HepG2 (cell line): ENCODE measurements around the gene MYCBPAP. TPM values are rescaled to one million over a fixed set of nuclear protein-coding genes. Genes with fewer than 3 reads are reported as not detected.

Source experiments
- ATAC-seq: fragments of 200-7000 bp; cut with Tn5 transposase; 3 replicates; pipeline ENCODE4 v1.9.1; 2020; ENCODE audit warnings: mild to moderate bottlenecking, moderate library complexity
- BruUV-seq: library from RNA; stranded (reverse); fragments of 400-500 nt; replicated peaks from 2 replicates; lab custom pipeline; 2021; lab: Mats Ljungman, UMichigan
- CTCF ChIA-PET: fragments of 300-600 bp; formaldehyde crosslinking; extraction: SDS; loops from one replicate; lab custom pipeline; 2021; ENCODE audit warnings: low total read pairs, inconsistent platforms, low intra/inter-chr PET ratio; lab: Yijun Ruan, JAX
- POLR2A ChIA-PET: fragments of 350-600 bp; sonication (Branson Sonifier 250); formaldehyde crosslinking; loops from one replicate; lab custom pipeline; 2020; ENCODE audit warnings: antibody characterized with exemption, inconsistent platforms; lab: Yijun Ruan, JAX
- DNase-seq: peaks from one replicate; pipeline ENCODE4 v3.0.0-alpha.2; 2015; ENCODE audit warnings: low spot score
- FAIRE-seq: peaks from 3 replicates; lab custom pipeline; 2011; peaks lifted over from hg19 to GRCh38; lab: Jason Lieb, UNC
- H2AFZ ChIP-seq: one replicate; pipeline ENCODE4 v1.6.1; 2011; ENCODE audit warnings: low read length, inconsistent platforms
- H3K27ac ChIP-seq: fragments of 300-600 bp; 3 replicates; pipeline ENCODE4 v1.8.0; 2011; ENCODE audit warnings: mixed run types, mild to moderate bottlenecking, mixed read lengths, low read length, inconsistent platforms; ENCODE audit not compliant: insufficient read depth; ENCODE audit errors: extremely low read length
- H3K27me3 ChIP-seq, 2 experiments: fragments of 200-600 bp in 1 of 2; 2 replicates in 1 of 2; 3 replicates in 1 of 2; pipeline versions ENCODE4 v1.6.0 to v1.8.0; 2011; ENCODE audit warnings: low read length in 2 of 2, mild to moderate bottlenecking in 2 of 2, moderate library complexity in 2 of 2, inconsistent platforms in 1 of 2; ENCODE audit not compliant: insufficient read depth in 2 of 2, control insufficient read depth in 1 of 2
- H3K36me3 ChIP-seq, 2 experiments: fragments of 200-600 bp in 1 of 2; replicated peaks in 1 of 2; 2 replicates in 1 of 2; 3 replicates in 1 of 2; pipeline versions ENCODE4 v1.5.1 to v1.8.0; 2011; ENCODE audit warnings: low read length in 2 of 2, inconsistent platforms in 1 of 2; ENCODE audit not compliant: insufficient read depth in 2 of 2, control insufficient read depth in 1 of 2
- H3K4me1 ChIP-seq: 2 replicates; pipeline ENCODE4 v1.5.1; 2012; ENCODE audit warnings: low read length, inconsistent platforms; ENCODE audit not compliant: insufficient read depth
- H3K4me2 ChIP-seq: 2 replicates; pipeline ENCODE4 v1.6.0; 2011; ENCODE audit warnings: low read depth, low read length, inconsistent platforms
- H3K4me3 ChIP-seq, 3 experiments: fragments of 200-600 bp in 1 of 3; sonication (generic), shearing (Covaris generic) in 1 of 3; replicated peaks in 1 of 3; 2 replicates each; pipeline ENCODE4 v1.5.1; 2011 to 2016; ENCODE audit warnings: low read length in 3 of 3, inconsistent platforms in 2 of 3, low read depth in 2 of 3, mild to moderate bottlenecking in 2 of 3, control low read depth in 1 of 3, mixed read lengths in 1 of 3; ENCODE audit not compliant: insufficient read depth in 1 of 3
- H3K79me2 ChIP-seq: one replicate; pipeline ENCODE4 v1.6.1; 2011; ENCODE audit warnings: low read length, inconsistent platforms; ENCODE audit not compliant: insufficient read depth
- H3K9ac ChIP-seq: 2 replicates; pipeline ENCODE4 v1.6.0; 2011; ENCODE audit warnings: mild to moderate bottlenecking, low read depth, low read length, inconsistent platforms; ENCODE audit not compliant: insufficient read depth
- H3K9me3 ChIP-seq: 2 replicates; pipeline ENCODE4 v1.5.1; 2012; ENCODE audit warnings: mild to moderate bottlenecking, low read length
- H4K20me1 ChIP-seq: 2 replicates; pipeline ENCODE4 v1.6.0; 2011; ENCODE audit warnings: inconsistent platforms, mild to moderate bottlenecking, low read length, moderate library complexity; ENCODE audit not compliant: insufficient read depth
- AHR ChIP-seq: IDR thresholded peaks from 2 replicates; pipeline ENCODE4 v1.6.1; 2018; ENCODE audit warnings: missing genetic modification reagents, missing compliant biosample characterization
- ATF7-NPFF ChIP-seq: sonication (generic); formaldehyde crosslinking; IDR thresholded peaks from 2 replicates; pipeline ENCODE4 v1.8.1; 2023; ENCODE audit warnings: mild to moderate bottlenecking, low read depth, missing genetic modification reagents, moderate library complexity
- BRCA1 ChIP-seq: sonication (generic); formaldehyde crosslinking; IDR thresholded peaks from 2 replicates; pipeline ENCODE4 v1.4.0; 2020; ENCODE audit warnings: missing genetic modification reagents
- HOMEZ ChIP-seq: IDR thresholded peaks from 2 replicates; pipeline ENCODE4 v1.6.1; 2016; ENCODE audit warnings: low read depth
- PAWR ChIP-seq: sonication (generic); formaldehyde crosslinking; IDR thresholded peaks from 2 replicates; pipeline ENCODE4 v1.4.0; 2020; ENCODE audit warnings: missing genetic modification reagents, mild to moderate bottlenecking, borderline replicate concordance
- PHF5A ChIP-seq: IDR thresholded peaks from one replicate; pipeline ENCODE4 v1.6.1; 2018; ENCODE audit warnings: low read depth, missing genetic modification reagents; ENCODE audit not compliant: unreplicated experiment
- SIN3B ChIP-seq: fragments of 150-350 bp; IDR thresholded peaks from 2 replicates; pipeline ENCODE4 v1.6.1; 2014; ENCODE audit warnings: low read length
- SPEN ChIP-seq: sonication (generic); formaldehyde crosslinking; IDR thresholded peaks from 2 replicates; pipeline ENCODE4 v1.5.1; 2020; ENCODE audit warnings: low read depth, mild to moderate bottlenecking, missing genetic modification reagents
- TMF1 ChIP-seq: sonication (generic); formaldehyde crosslinking; IDR thresholded peaks from 2 replicates; pipeline ENCODE4 v1.8.1; 2022; ENCODE audit warnings: low read depth, missing genetic modification reagents
- ZBTB21 ChIP-seq: sonication (generic); formaldehyde crosslinking; IDR thresholded peaks from 2 replicates; pipeline ENCODE4 v1.4.0; 2020; ENCODE audit warnings: missing genetic modification reagents
- ZNF17 ChIP-seq: sonication (generic); formaldehyde crosslinking; IDR thresholded peaks from 2 replicates; pipeline ENCODE4 v1.5.0; 2020; ENCODE audit warnings: mild to moderate bottlenecking, missing genetic modification reagents
- ZNF343 ChIP-seq: sonication (generic); formaldehyde crosslinking; IDR thresholded peaks from 2 replicates; pipeline ENCODE4 v1.4.0; 2020; ENCODE audit warnings: mild to moderate bottlenecking, missing genetic modification reagents
- ZNF362 ChIP-seq: sonication (generic); formaldehyde crosslinking; IDR thresholded peaks from 2 replicates; pipeline ENCODE4 v1.4.0; 2020; ENCODE audit warnings: missing genetic modification reagents, mild to moderate bottlenecking, borderline replicate concordance
- ZNF460 ChIP-seq: sonication (generic); formaldehyde crosslinking; IDR thresholded peaks from 2 replicates; pipeline ENCODE4 v1.5.1; 2020; ENCODE audit warnings: missing genetic modification reagents, mild to moderate bottlenecking, borderline replicate concordance
- ZNF501 ChIP-seq: sonication (generic); formaldehyde crosslinking; IDR thresholded peaks from 2 replicates; pipeline ENCODE4 v1.5.1; 2020; ENCODE audit warnings: mild to moderate bottlenecking, moderate library complexity, missing genetic modification reagents
- ZNF510 ChIP-seq: sonication (generic); formaldehyde crosslinking; IDR thresholded peaks from 2 replicates; pipeline ENCODE4 v1.4.0; 2020; ENCODE audit warnings: low read depth, mild to moderate bottlenecking, missing genetic modification reagents
- ZNF619 ChIP-seq: sonication (generic); formaldehyde crosslinking; IDR thresholded peaks from 2 replicates; pipeline ENCODE4 v1.4.0; 2020; ENCODE audit warnings: mild to moderate bottlenecking, missing genetic modification reagents
- ZNF816 ChIP-seq: sonication (generic); formaldehyde crosslinking; IDR thresholded peaks from 2 replicates; pipeline ENCODE4 v1.8.0; 2022; ENCODE audit warnings: missing genetic modification reagents, mild to moderate bottlenecking, borderline replicate concordance
- ZSCAN9 ChIP-seq: IDR thresholded peaks from 2 replicates; pipeline ENCODE4 v1.6.1; 2016; ENCODE audit warnings: borderline replicate concordance
- WGBS: methylation state at CpG from one replicate; pipeline ENCODE4 v1.1.6; 2017; ENCODE audit warnings: low lambda C conversion rate; 5-methylcytosine and 5-hydroxymethylcytosine counted together
- in situ Hi-C: cut with HindIII; loops from 2 replicates; pipeline ENCODE4 v1.10.0; 2017; ENCODE audit warnings: low pct_unique_long_range_greater_than_20kb; ENCODE audit not compliant: extremely low pct_ligation_motif_present
- intact Hi-C: fragments of 100-400 bp; cut with micrococcal nuclease; formaldehyde crosslinking; loops from one replicate; pipeline ENCODE4 v1.10.0; 2022; ENCODE audit not compliant: unreplicated experiment
- polyA plus RNA-seq, 8 experiments: library from polyadenylated mRNA; depleted of rRNA in 3 of 8; stranded (reverse) in 7 of 8; unstranded in 1 of 8; fragments of >200 nt; fragmentation: Illumina TruSeq in 4 of 8; extraction: Trizol in 4 of 8; gene quantifications; 2 replicates each; pipeline versions ENCODE4 v1.2.1 to v1.2.3, GENCODE V29; 2011 to 2016; ENCODE audit warnings: low read depth in 4 of 8, missing spikeins in 1 of 8, mixed read lengths in 1 of 8; ENCODE audit not compliant: insufficient read depth in 1 of 8
- total RNA-seq, 5 experiments: library from RNA; depleted of rRNA; stranded (reverse); fragments of >200 nt; fragmentation: Illumina TruSeq; extraction: Trizol; gene quantifications; 2 replicates each; pipeline ENCODE4 v1.2.3, GENCODE V29; 2016; ENCODE audit warnings: low read depth in 1 of 5

The MYCBPAP gene
- total and polyA plus RNA-seq, 2 of the 13 experiments (the other 11 are each of a cell fraction or from before 2014, with no cell fraction given), result 0.22 to 0.24 TPM

- Histone ChIP-seq H3K4me2 (no peak overlapping the region), H3K79me2 (no peaks in the 10 kb centered on the region), H3K9ac (no peak overlapping the region), H2AFZ (no peak overlapping the region), H4K20me1 (no peaks in the 10 kb centered on the region), H3K9me3 (no peaks in the 10 kb centered on the region), H3K27me3 (peaks cover 23 to 90% of the 10 kb centered on the region in 2 experiments), H3K4me1 (no peaks in the 10 kb centered on the region), H3K27ac (no peak overlapping the region), H3K36me3 (no peaks in the 10 kb centered on the region), H3K4me3 (no peak overlapping the region)
- FAIRE-seq, result no peak
- BruUV-seq, result no TSS peak
- POLR2A ChIA-PET, result no interaction called here
- no peak for DNase-seq
- 48% methylated on average over 9 of the region's 20 CpGs for WGBS
- CTCF ChIA-PET, result no interaction called here
- intact Hi-C loops (no loop called here), in situ Hi-C loops (no loop called here)
- ATAC-seq, result no peak
- no peak for TF ChIP-seq ZNF619
- TF ChIP-seq SPEN, result no peak
- TF ChIP-seq AHR (CRISPR knock-in tag), result no peak
- TF ChIP-seq PHF5A, result no peak
- TF ChIP-seq SIN3B, result no peak
- no peak for TF ChIP-seq ZNF460 (CRISPR knock-in tag)
- TF ChIP-seq ZSCAN9 (CRISPR knock-in tag), result no peak
- TF ChIP-seq ZNF343, result no peak
- TF ChIP-seq ZNF17 (CRISPR knock-in tag), result no peak
- TF ChIP-seq HOMEZ (CRISPR knock-in tag), result no peak
- no peak for TF ChIP-seq BRCA1
- no peak for TF ChIP-seq PAWR (CRISPR knock-in tag)
- no peak for TF ChIP-seq ZNF510 (CRISPR knock-in tag)
- no peak for TF ChIP-seq ZNF816 (CRISPR knock-in tag)
- TF ChIP-seq ZNF501 (CRISPR knock-in tag), result no peak
- no peak for TF ChIP-seq TMF1 (CRISPR knock-in tag)
- no peak for TF ChIP-seq ATF7-NPFF (CRISPR knock-in tag)
- no peak for TF ChIP-seq ZNF362 (CRISPR knock-in tag)
- TF ChIP-seq ZBTB21 (CRISPR knock-in tag), result no peak
Observed at GRCh38 chr17:50572541-50572940, 64.3 kb downstream of the MYCBPAP start.
